ENCODE results near the gene NFE2. TPM values are rescaled to one million over a fixed set of nuclear protein-coding genes. Genes with fewer than 3 reads are reported as not detected.

Gene NFE2
- total RNA-seq, result 1 to 10 TPM in 2 of 4 donors, under 1 TPM in 1, not detected in 1; 0.64 to 8.0 (median 1.8) TPM

GRCh38 chr12:54300732-54301427 is at the start of gene NFE2:
NFE2 (minus strand) TSS chr12:54301015; CDS start chr12:54295248, 5,767 bp downstream.
- Histone ChIP-seq H3K27me3 (no peaks in the 10 kb centered on the region), H3K36me3 (no peaks in the 10 kb centered on the region), H3K9me3 (no peaks in the 10 kb centered on the region), H3K27ac (peak within 1 kb of the TSS; percentile 0 to 61 (median 36)), H3K4me1 (peaks cover 17 to 24% of the 10 kb centered on the region in 2 donors), H3K4me3 (peak within 1 kb of the TSS; percentile 30 to 44 (median 43))
- peak; percentile 37 to 58 for DNase-seq
- ATAC-seq, result peak; percentile 62 to 74
- intact Hi-C loops (cut with DNase I; ENCODE audit: low total_unique reads) (no loop called here), in situ Hi-C loops (cut with MboI; ENCODE audit: low sequenced_read_pairs in 4 of 4) (no loop called here)
- TF ChIP-seq POLR2A (IDR thresholded peaks at IDR 0.05) (peak in 1 of 2 donors; percentile 17), CTCF (IDR thresholded peaks at IDR 0.05 in 4 of 5, conservative IDR thresholded peaks at IDR 0.05 in 1 of 5) (no peak)

- Histone ChIP-seq H3K4me1 (peaks cover 21 to 22% of the 10 kb centered on the region in 2 donors), H3K36me3 (peaks cover 3 to 65% of the 10 kb centered on the region in 2 donors), H3K4me3 (no peak overlapping the region), H3K27me3 (no peaks in the 10 kb centered on the region), H3K9me3 (no peaks in the 10 kb centered on the region), H3K27ac (no peak overlapping the region)
- ATAC-seq (no peak), DNase-seq (no peak)
- in situ Hi-C loops (cut with MboI; ENCODE audit: low sequenced_read_pairs in 4 of 4) (loop anchor here (25.0 kb wide), 2 partner anchors 337 to 362 kb away; partner anchors contain the start of genes HOXC10 (in 2 of the 4), HOXC8 (in 2 of the 4) and HOXC9 (in 2 of the 4)), intact Hi-C loops (cut with DNase I; ENCODE audit: low total_unique reads) (loop anchor here (10.0 kb wide), 1 partner anchor 1375 kb away; the partner anchor contains the start of genes CD63 and RDH5)
- TF ChIP-seq POLR2A (IDR thresholded peaks at IDR 0.05) (no peak), CTCF (IDR thresholded peaks at IDR 0.05 in 4 of 5, conservative IDR thresholded peaks at IDR 0.05 in 1 of 5) (no peak)
Measured at GRCh38 chr12:54349679-54350078, 48.9 kb upstream of the NFE2 start.

- Histone ChIP-seq H3K9me3 (no peaks in the 10 kb centered on the region), H3K27ac (no peak overlapping the region), H3K27me3 (no peaks in the 10 kb centered on the region), H3K4me1 (peaks cover 21 to 22% of the 10 kb centered on the region in 2 donors), H3K4me3 (no peak overlapping the region), H3K36me3 (peaks cover 3 to 72% of the 10 kb centered on the region in 2 donors)
- no peak for DNase-seq
- intact Hi-C loops (cut with DNase I; ENCODE audit: low total_unique reads), result no loop called here
- in situ Hi-C loops (cut with MboI; ENCODE audit: low sequenced_read_pairs in 4 of 4), result no loop called here
- ATAC-seq, result no peak
- TF ChIP-seq POLR2A (IDR thresholded peaks at IDR 0.05) (no peak), CTCF (IDR thresholded peaks at IDR 0.05 in 4 of 5, conservative IDR thresholded peaks at IDR 0.05 in 1 of 5) (no peak)
Measured at GRCh38 chr12:54349036-54349435, 48.2 kb upstream of the NFE2 start.

- intact Hi-C loops (cut with DNase I; ENCODE audit: low total_unique reads) (no loop called here), in situ Hi-C loops (cut with MboI; ENCODE audit: low sequenced_read_pairs in 4 of 4) (no loop called here)
- H3K4me1 ChIP-seq, result peaks cover 17 to 33% of the 10 kb centered on the region in 2 donors
- peaks cover 0 to 51% of the 10 kb centered on the region in 2 donors for H3K36me3 ChIP-seq
- no peak overlapping the region for H3K4me3 ChIP-seq
- no peaks in the 10 kb centered on the region for H3K9me3 ChIP-seq
- ATAC-seq (peak in 1 of 2 donors; percentile 62), DNase-seq (no peak)
- peak overlapping the region in 2 of 4 donors; percentile 11 to 66 for H3K27ac ChIP-seq
- TF ChIP-seq CTCF (IDR thresholded peaks at IDR 0.05 in 4 of 5, conservative IDR thresholded peaks at IDR 0.05 in 1 of 5), result no peak
- no peak for TF ChIP-seq POLR2A (IDR thresholded peaks at IDR 0.05)
- no peaks in the 10 kb centered on the region for H3K27me3 ChIP-seq
Measured at GRCh38 chr12:54341378-54342300, 40.8 kb upstream of the NFE2 start.
